ENCODE data around the gene OGT.

The OGT gene

DNA sequence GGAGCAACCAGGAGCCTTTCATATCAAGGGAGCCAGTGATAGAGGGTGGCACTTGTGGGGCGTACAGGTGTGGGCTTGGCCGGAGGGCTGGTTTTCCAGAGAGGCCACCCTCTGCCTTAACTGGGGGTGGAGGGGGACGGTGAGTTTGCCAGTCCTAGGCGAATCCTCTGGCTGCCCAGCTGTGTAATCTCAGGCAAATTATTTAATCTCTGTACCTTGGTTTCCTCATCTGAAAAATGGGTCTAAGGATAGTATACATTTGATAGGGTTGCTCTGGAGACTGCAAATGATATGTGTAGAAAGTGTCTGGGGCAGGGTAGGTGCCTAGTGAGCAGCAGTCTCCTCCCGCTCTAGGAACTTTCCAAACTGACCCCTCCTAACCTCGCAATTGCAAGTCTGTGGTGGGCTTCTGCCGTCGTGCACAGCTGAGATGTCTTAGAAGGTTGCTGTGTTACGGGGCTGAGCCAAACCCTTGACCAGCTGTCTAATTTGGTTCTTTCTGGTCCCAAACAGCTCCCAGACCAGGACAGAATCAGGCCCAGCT lies 89.2 kb downstream of the OGT start:
- Histone ChIP-seq H3K27me3 (replicated peaks; ENCODE audit: control insufficient read depth, insufficient read depth, low read length) (no peaks in the 10 kb centered on the region), H3K4me3 (replicated peaks; ENCODE audit: low read depth, low read length) (no peak overlapping the region), H3K36me3 (ENCODE audit: control insufficient read depth, insufficient read depth, low read length) (no peaks in the 10 kb centered on the region)
- TF ChIP-seq CTCF (IDR thresholded peaks at IDR 0.05; ENCODE audit: insufficient read depth, low read length, poor library complexity, severe bottlenecking) = no peak
- no peak for DNase-seq (ENCODE audit: extremely low read depth, insufficient read length)

- no peak overlapping the region for H3K4me3 ChIP-seq (replicated peaks; ENCODE audit: low read depth, low read length)
- H3K27me3 ChIP-seq (replicated peaks; ENCODE audit: control insufficient read depth, insufficient read depth, low read length) = no peaks in the 10 kb centered on the region
- no peaks in the 10 kb centered on the region for H3K36me3 ChIP-seq (ENCODE audit: control insufficient read depth, insufficient read depth, low read length)
- peak; percentile 18 for TF ChIP-seq CTCF (IDR thresholded peaks at IDR 0.05; ENCODE audit: insufficient read depth, low read length, poor library complexity, severe bottlenecking)
- DNase-seq (ENCODE audit: extremely low read depth, insufficient read length) = peak; percentile 82
Measured at GRCh38 chrX:71622576-71623450, 89.9 kb downstream of the OGT start.

DNA sequence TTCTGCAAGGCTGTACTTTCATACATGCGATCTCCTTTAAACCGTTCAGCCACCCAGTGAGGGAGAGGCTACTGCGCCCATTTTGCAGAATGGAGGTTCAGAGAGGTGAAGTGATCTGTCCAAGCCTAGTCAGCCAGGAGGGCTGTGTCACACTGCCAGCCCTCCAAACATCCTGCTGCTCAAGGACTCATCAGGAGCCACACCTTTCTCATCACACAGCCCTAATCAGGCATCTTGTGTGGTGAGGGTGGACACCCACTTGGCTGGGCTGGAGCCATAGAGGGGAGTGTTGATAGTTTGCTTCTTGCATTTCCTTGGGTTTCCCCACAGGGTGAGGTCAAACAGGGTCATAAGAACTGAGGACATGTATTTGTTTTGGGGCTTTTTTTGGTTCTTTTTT lies 90.8 kb downstream of the OGT start:
- Histone ChIP-seq H3K27me3 (replicated peaks; ENCODE audit: control insufficient read depth, insufficient read depth, low read length) (no peaks in the 10 kb centered on the region), H3K36me3 (ENCODE audit: control insufficient read depth, insufficient read depth, low read length) (no peaks in the 10 kb centered on the region), H3K4me3 (replicated peaks; ENCODE audit: low read depth, low read length) (no peak overlapping the region)
- DNase-seq (ENCODE audit: extremely low read depth, insufficient read length) = no peak
- no peak for TF ChIP-seq CTCF (IDR thresholded peaks at IDR 0.05; ENCODE audit: insufficient read depth, low read length, poor library complexity, severe bottlenecking)

GRCh38 chrX:71625471-71625870 lies 92.6 kb downstream of the OGT start:
- no peak for TF ChIP-seq CTCF (IDR thresholded peaks at IDR 0.05; ENCODE audit: insufficient read depth, low read length, poor library complexity, severe bottlenecking)
- H3K4me3 ChIP-seq (replicated peaks; ENCODE audit: low read depth, low read length) = no peak overlapping the region
- no peaks in the 10 kb centered on the region for H3K36me3 ChIP-seq (ENCODE audit: control insufficient read depth, insufficient read depth, low read length)
- no peaks in the 10 kb centered on the region for H3K27me3 ChIP-seq (replicated peaks; ENCODE audit: control insufficient read depth, insufficient read depth, low read length)
- DNase-seq (ENCODE audit: extremely low read depth, insufficient read length) = no peak

Measured in GM06990 (cell line).